ENCODE data around the gene MT1E. TPM values are rescaled to one million over a fixed set of nuclear protein-coding genes. Genes with fewer than 3 reads are reported as not detected.

MT1E gene
- total and polyA plus RNA-seq, 12 donors = 31.9 to 268 (median 97.0) TPM

DNA sequence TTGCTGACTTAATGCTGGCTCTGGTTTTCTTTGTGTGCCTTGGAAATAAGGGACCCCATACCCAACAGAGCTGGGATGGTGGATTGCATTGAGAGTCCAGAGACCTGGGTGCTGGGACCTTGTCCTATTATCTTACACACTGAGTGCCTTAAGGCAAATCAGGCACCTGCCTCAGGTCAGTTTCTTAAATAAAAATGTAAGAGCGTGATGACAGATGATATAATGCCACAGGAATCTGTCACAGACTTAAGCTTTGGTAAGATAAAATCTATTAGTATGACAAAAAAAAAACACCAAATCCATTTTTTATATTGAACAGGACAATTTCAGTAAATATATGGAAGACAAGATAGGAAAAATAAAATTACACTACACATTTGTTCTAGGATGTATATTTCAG is 14.5 kb downstream of the MT1E start:
- no peaks in the 10 kb centered on the region for H3K36me3 ChIP-seq
- DNase-seq = no peak
- WGBS, 2 donors = 86 to 89% methylated on average over 1 of the region's 1 CpG
- TF ChIP-seq, protein P1, sequence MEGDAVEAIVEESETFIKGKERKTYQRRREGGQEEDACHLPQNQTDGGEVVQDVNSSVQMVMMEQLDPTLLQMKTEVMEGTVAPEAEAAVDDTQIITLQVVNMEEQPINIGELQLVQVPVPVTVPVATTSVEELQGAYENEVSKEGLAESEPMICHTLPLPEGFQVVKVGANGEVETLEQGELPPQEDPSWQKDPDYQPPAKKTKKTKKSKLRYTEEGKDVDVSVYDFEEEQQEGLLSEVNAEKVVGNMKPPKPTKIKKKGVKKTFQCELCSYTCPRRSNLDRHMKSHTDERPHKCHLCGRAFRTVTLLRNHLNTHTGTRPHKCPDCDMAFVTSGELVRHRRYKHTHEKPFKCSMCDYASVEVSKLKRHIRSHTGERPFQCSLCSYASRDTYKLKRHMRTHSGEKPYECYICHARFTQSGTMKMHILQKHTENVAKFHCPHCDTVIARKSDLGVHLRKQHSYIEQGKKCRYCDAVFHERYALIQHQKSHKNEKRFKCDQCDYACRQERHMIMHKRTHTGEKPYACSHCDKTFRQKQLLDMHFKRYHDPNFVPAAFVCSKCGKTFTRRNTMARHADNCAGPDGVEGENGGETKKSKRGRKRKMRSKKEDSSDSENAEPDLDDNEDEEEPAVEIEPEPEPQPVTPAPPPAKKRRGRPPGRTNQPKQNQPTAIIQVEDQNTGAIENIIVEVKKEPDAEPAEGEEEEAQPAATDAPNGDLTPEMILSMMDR (IDR thresholded peaks at IDR 0.05) = no peak
- H3K4me3 ChIP-seq = no peak overlapping the region
- no peak overlapping the region for H3K27ac ChIP-seq
- peaks cover 0 to 42% (median 27%) of the 10 kb centered on the region in 9 donors for H3K4me1 ChIP-seq
- no peak for ATAC-seq
- intact Hi-C loops (cut with DNase I) = loop anchor here in 5 of 10 donors (5.0 kb wide), 2 partner anchors 33 to 42 kb away; partner anchors contain the start of genes MT2A (in 4 of the 5) and MT1X (in 1 of the 5)
- no peaks in the 10 kb centered on the region for H3K9me3 ChIP-seq
- peaks cover 3 to 95% (median 44%) of the 10 kb centered on the region in 7 donors for H3K27me3 ChIP-seq

DNA sequence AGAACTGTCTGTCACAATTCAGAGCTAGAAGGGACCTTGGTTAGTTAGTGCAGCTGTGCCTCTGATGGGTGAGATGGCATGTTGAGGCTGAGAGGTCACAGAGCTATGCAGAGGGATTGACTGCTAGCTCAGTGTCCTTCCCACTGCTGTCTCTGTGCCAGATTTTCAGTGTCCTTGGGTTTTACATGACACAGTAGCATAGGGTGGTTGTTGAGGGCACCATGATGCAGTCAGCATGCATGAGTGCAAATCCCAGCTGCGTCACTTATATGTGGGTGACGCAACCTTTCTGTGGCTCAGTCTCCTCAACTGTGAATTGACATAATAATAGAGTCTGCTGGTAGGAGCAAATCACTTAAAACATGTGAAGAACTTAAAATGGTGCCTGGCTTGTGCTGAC is 15.6 kb downstream of the MT1E start:
- Histone ChIP-seq H3K4me1 (peaks cover 0 to 36% (median 25%) of the 10 kb centered on the region in 9 donors), H3K36me3 (no peaks in the 10 kb centered on the region), H3K27ac (no peak overlapping the region), H3K9me3 (no peaks in the 10 kb centered on the region), H3K4me3 (no peak overlapping the region), H3K27me3 (peaks cover 0 to 95% (median 43%) of the 10 kb centered on the region in 7 donors)
- 98% methylated on average over 2 of the region's 2 CpGs for WGBS, 2 donors
- DNase-seq (no peak), ATAC-seq (no peak)
- intact Hi-C loops (cut with DNase I) = loop anchor here in 5 of 10 donors (5.0 kb wide), 2 partner anchors 34 to 41 kb away; partner anchors contain the start of genes MT2A (in 4 of the 5) and MT1X (in 1 of the 5)
- TF ChIP-seq, protein P1 (IDR thresholded peaks at IDR 0.05) = no peak

DNA sequence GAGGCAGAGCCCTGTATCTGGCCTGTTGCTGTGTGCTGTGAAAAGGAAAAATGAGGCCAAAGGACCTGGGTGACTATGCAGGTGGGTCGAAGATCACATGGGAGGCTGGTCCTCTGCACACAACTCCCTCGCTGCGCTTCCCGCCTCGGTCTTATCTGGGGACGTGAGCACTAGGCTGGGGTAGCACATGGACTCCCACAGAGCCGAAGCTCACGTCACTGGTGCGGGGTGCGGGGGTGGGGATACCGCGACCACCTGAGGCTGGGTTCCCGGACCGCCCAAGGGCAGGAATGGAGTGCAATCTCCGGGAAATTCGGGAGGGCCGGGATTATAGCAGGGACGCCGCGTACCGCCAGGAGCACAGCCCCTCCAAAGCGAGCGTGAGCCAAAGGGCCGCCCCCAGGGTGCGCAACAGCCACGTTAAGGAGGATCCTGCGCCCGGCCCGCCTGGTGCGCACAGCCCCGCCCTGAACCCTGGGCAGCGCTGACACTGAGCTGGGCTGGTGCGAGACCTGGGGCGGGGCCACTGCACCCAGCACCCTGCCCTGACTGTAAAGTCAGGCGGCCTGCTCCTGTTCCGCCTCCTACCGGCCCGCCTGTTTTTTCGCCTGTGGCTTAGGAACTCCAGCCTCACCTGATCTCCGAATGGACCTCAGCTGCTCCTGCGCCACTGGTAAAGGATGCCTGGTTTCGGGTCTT is 17.6 kb downstream of the MT1E start:
- TF ChIP-seq, protein P1 (IDR thresholded peaks at IDR 0.05) = peak in 8 of 9 donors; percentile 6 to 60 (median 46)
- 6 to 10% methylated on average over 42 of the region's 42 CpGs for WGBS, 2 donors
- no peaks in the 10 kb centered on the region for H3K9me3 ChIP-seq
- peak overlapping the region in 5 of 10 donors; percentile 0 to 42 (median 23) for H3K27ac ChIP-seq
- DNase-seq (peak; percentile 42 to 77), ATAC-seq (peak; percentile 85 to 94 (median 92))
- H3K4me3 ChIP-seq = peak overlapping the region in 9 of 10 donors; percentile 11 to 49 (median 41)
- H3K27me3 ChIP-seq = peaks cover 0 to 95% (median 46%) of the 10 kb centered on the region in 7 donors
- H3K4me1 ChIP-seq = peaks cover 0 to 31% (median 20%) of the 10 kb centered on the region in 9 donors
- intact Hi-C loops (cut with DNase I) = loop anchor here in 5 of 10 donors (5.0 kb wide), 2 partner anchors 36 to 39 kb away; partner anchors contain the start of genes MT2A (in 4 of the 5) and MT1X (in 1 of the 5)
- no peaks in the 10 kb centered on the region for H3K36me3 ChIP-seq

DNA sequence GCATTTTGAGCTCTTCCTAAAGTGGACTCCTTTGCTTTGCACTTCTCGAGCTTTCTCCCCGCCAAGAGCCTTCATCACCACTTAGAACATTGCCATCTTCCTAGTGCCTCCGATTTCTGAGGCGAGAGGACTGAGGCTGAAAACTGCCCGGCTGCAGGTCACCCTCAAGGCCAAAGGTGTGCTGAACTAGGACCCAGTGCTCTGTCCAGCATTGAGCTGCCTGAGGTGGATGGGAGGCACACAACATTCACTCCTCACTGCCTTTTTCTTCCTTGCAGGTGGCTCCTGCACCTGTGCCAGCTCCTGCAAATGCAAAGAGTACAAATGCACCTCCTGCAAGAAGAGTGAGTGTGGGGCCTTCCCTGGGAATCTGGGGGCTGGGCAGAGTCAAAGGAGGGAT is 18.3 kb downstream of the MT1E start:
- intact Hi-C loops (cut with DNase I) = loop anchor here in 5 of 10 donors (5.0 kb wide), 2 partner anchors 37 to 38 kb away; partner anchors contain the start of genes MT2A (in 4 of the 5) and MT1X (in 1 of the 5)
- peak overlapping the region in 8 of 10 donors; percentile 11 to 49 (median 42) for H3K4me3 ChIP-seq
- no peaks in the 10 kb centered on the region for H3K36me3 ChIP-seq
- ATAC-seq = no peak
- H3K9me3 ChIP-seq = no peaks in the 10 kb centered on the region
- 43 to 51% methylated on average over 5 of the region's 5 CpGs for WGBS, 2 donors
- no peak for DNase-seq
- no peak overlapping the region for H3K27ac ChIP-seq
- H3K27me3 ChIP-seq = peaks cover 0 to 95% (median 49%) of the 10 kb centered on the region in 7 donors
- TF ChIP-seq, protein P1 (IDR thresholded peaks at IDR 0.05) = no peak
- H3K4me1 ChIP-seq = peaks cover 0 to 25% (median 14%) of the 10 kb centered on the region in 9 donors
